GM19043 (cell line): ENCODE results near the gene SHKBP1.

Experiments
- ATAC-seq: cut with Tn5 transposase; IDR thresholded peaks from one replicate; pipeline ENCODE4 v1.9.1; 2021; ENCODE audit warnings: low read depth; ENCODE audit not compliant: unreplicated experiment

The SHKBP1 gene

GRCh38 chr19:40627486-40628279, 51.0 kb downstream of the SHKBP1 start:
- no peak for ATAC-seq

GRCh38 chr19:40629346-40629745, 52.7 kb downstream of the SHKBP1 start:
- no peak for ATAC-seq

- no peak for ATAC-seq
These were observed 54.0 kb downstream of the SHKBP1 start for GRCh38 chr19:40630571-40631160.

- no peak for ATAC-seq
These were observed 55.8 kb downstream of the SHKBP1 start for GRCh38 chr19:40632311-40633036.

- ATAC-seq = no peak
These were observed 56.5 kb downstream of the SHKBP1 start for GRCh38 chr19:40633207-40633606.

GRCh38 chr19:40638327-40638726, 61.7 kb downstream of the SHKBP1 start:
- ATAC-seq = no peak

- ATAC-seq = no peak
These were observed 62.9 kb downstream of the SHKBP1 start for GRCh38 chr19:40639638-40639982.

GRCh38 chr19:40640744-40641143, 64.1 kb downstream of the SHKBP1 start:
- no peak for ATAC-seq
